IPS DF 6.9 (cell line): Measurements from ENCODE around the gene IP6K2.

Source experiments
- DNase-seq: peaks from one replicate; pipeline ENCODE4 v3.0.0-alpha.2; 2013; ENCODE audit warnings: low read depth, low spot score
- H3K27ac ChIP-seq: one replicate; pipeline ENCODE4 v1.5.1; 2013; ENCODE audit warnings: low read length, control low read depth
- H3K27me3 ChIP-seq: 2 replicates; pipeline ENCODE4 v1.6.1; 2013; ENCODE audit warnings: mild to moderate bottlenecking, low read length; ENCODE audit not compliant: control insufficient read depth, insufficient read depth
- H3K36me3 ChIP-seq: 2 replicates; pipeline ENCODE4 v1.6.1; 2013; ENCODE audit warnings: low read length; ENCODE audit not compliant: control insufficient read depth, insufficient read depth
- H3K4me1 ChIP-seq: 2 replicates; pipeline ENCODE4 v1.6.1; 2013; ENCODE audit warnings: low read length; ENCODE audit not compliant: control insufficient read depth, insufficient read depth
- H3K4me3 ChIP-seq: 2 replicates; pipeline ENCODE4 v1.5.1; 2013; ENCODE audit warnings: mild to moderate bottlenecking, low read length
- H3K9me3 ChIP-seq: 2 replicates; pipeline ENCODE4 v1.6.1; 2013; ENCODE audit warnings: low read length, inconsistent platforms; ENCODE audit not compliant: control insufficient read depth, insufficient read depth
- WGBS: extraction: QIAGEN DNeasy Blood & Tissue Kit; methylation state at CpG from one replicate; pipeline ENCODE4 v1.1.7; 2013; ENCODE audit warnings: mixed read lengths, missing lambda C conversion rate; ENCODE audit not compliant: insufficient read length, insufficient coverage; 5-methylcytosine and 5-hydroxymethylcytosine counted together

Gene IP6K2

GRCh38 chr3:48684480-48685143 lies 32.4 kb downstream of the IP6K2 start:
- Histone ChIP-seq H3K4me1 (0 out of 2 replicates have a peak, but pooled peaks cover 3% of the 10 kb centered on the region), H3K27ac (no peak overlapping the region), H3K27me3 (no peaks in the 10 kb centered on the region), H3K4me3 (peak overlapping the region; percentile 16; the same call in 1 of the 2 replicates), H3K9me3 (no peaks in the 10 kb centered on the region), H3K36me3 (peaks cover 45% of the 10 kb centered on the region)
- no CpG with 5 or more reads among the region's 7 CpGs for WGBS
- DNase-seq: no peak

- no CpG with 5 or more reads among the region's 8 CpGs for WGBS
- Histone ChIP-seq H3K4me3 (no peak overlapping the region), H3K27me3 (no peaks in the 10 kb centered on the region), H3K4me1 (0 out of 2 replicates have a peak, but pooled peaks cover 3% of the 10 kb centered on the region), H3K27ac (no peak overlapping the region), H3K9me3 (no peaks in the 10 kb centered on the region), H3K36me3 (peaks cover 43% of the 10 kb centered on the region)
- DNase-seq: no peak
These were observed 33.0 kb downstream of the IP6K2 start for GRCh38 chr3:48684054-48684349.

DNA sequence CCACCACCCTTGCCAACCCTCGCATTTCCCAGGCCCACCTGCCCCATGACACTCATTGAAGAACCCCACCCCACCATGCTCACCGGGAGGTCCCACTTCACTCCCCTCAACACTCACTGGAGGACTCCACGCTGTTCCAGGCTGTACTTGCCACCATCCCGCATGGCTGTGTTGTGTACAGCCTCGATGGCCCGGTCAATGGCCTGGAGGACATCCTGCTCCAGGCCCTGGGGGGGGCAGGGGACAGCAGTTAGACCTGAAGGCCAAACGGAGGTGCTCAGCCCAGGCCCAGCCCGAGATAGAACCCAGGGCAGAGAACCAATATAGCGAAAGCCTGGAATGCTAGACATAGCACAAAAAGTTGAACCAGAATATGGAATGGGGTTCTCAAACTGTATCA lies 34.2 kb downstream of the IP6K2 start:
- DNase-seq: no peak
- Histone ChIP-seq H3K27me3 (no peaks in the 10 kb centered on the region), H3K4me3 (no peak overlapping the region), H3K27ac (no peak overlapping the region), H3K36me3 (peaks cover 42% of the 10 kb centered on the region), H3K4me1 (0 out of 2 replicates have a peak, but pooled peaks cover 3% of the 10 kb centered on the region), H3K9me3 (no peaks in the 10 kb centered on the region)
- no CpG with 5 or more reads among the region's 9 CpGs for WGBS

DNA sequence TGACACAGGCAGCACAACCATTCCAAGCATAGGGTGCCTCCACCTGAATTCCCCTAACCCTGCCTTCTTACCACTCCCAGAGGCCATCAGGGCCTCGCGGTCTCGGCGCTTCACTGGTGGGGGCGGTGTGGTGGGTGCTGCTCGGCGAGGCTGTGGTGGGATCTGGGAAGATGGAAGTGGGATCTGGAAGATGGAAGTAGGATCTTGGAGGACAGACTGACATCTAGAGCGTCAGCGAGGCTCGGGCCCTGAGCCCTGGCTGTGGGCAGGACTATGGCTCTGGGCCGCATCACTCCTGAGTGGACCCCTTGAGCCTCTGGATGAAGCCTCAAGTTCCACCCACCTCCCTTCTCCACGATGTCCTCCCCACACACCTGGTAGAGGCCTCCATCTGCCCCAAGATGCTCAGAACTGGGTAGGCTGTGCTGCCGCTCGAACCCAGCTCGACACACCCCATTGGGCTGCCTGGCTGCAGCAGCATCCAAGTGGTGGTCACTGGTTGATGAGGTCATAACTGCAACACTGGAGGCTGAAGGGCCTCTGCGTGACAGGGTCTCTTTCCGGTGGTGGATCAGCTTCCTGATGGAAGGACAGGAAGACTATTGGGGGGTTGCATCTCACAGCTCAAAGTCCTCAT lies 34.9 kb downstream of the IP6K2 start:
- no CpG with 5 or more reads among the region's 17 CpGs for WGBS
- Histone ChIP-seq H3K36me3 (peaks cover 37% of the 10 kb centered on the region), H3K4me1 (0 out of 2 replicates have a peak, but pooled peaks cover 3% of the 10 kb centered on the region), H3K4me3 (no peak overlapping the region), H3K27me3 (no peaks in the 10 kb centered on the region), H3K9me3 (no peaks in the 10 kb centered on the region), H3K27ac (no peak overlapping the region)
- DNase-seq: no peak

GRCh38 chr3:48681541-48681880 lies 35.5 kb downstream of the IP6K2 start:
- no CpG with 5 or more reads among the region's 7 CpGs for WGBS
- no peaks in the 10 kb centered on the region for H3K27me3 ChIP-seq
- peaks cover 37% of the 10 kb centered on the region for H3K36me3 ChIP-seq
- H3K9me3 ChIP-seq: no peaks in the 10 kb centered on the region
- H3K4me1 ChIP-seq: 0 out of 2 replicates have a peak, but pooled peaks cover 3% of the 10 kb centered on the region
- no peak for DNase-seq
- H3K4me3 ChIP-seq: no peak overlapping the region
- H3K27ac ChIP-seq: no peak overlapping the region

GRCh38 chr3:48680811-48681540 lies 36.0 kb downstream of the IP6K2 start:
- peaks cover 41% of the 10 kb centered on the region for H3K36me3 ChIP-seq
- no peaks in the 10 kb centered on the region for H3K9me3 ChIP-seq
- DNase-seq: no peak
- H3K27ac ChIP-seq: no peak overlapping the region
- H3K4me3 ChIP-seq: no peak overlapping the region
- H3K27me3 ChIP-seq: no peaks in the 10 kb centered on the region
- 0 out of 2 replicates have a peak, but pooled peaks cover 3% of the 10 kb centered on the region for H3K4me1 ChIP-seq
- no CpG with 5 or more reads among the region's 17 CpGs for WGBS

DNA sequence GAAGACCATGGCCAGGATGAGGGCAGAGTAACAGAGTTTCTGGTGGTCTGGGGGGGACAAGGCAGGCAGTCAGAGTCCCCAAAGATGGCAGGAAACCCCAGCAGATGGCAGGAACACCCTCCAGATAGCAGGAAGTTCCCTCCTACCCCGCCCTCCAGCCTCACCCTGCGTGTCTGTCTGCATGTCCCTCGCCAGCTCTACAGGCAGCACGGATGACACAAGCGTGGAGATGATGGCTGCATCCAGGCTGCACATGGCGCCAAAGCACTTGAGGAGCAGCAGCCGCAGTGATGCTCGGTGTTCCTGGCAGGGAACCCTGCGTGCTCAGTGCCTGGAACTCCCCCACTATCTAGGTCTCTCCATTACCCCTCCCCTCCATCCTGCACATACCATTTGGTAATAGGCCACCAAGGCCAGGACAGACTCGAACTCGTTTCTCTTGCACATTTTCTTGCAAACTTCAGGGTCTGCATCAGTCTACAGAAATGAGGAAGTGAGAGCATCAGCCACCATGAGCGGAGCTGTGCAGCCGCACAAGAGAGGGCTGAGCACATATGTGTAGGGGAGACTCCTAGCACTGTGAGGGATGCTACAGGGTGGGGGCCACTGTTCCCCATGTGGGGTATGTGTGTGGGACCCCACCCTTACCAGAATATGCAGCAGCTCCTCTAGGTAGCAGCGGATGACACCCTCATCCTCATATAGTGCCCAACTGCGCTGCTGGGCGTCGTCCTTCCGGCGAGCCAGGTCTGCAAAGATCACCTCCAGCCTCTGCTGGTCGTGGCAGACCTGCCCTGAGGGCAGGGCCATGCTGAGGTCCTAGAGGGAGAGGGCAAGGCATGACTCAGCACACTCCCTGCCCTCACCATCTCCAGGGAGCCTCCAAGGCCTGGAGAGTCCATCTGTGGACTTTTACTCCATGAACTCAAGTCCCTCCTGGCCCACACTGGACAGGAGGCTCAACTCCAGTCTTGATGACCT lies 37.3 kb downstream of the IP6K2 start:
- no peak for DNase-seq
- WGBS: no CpG with 5 or more reads among the region's 20 CpGs
- Histone ChIP-seq H3K27me3 (no peaks in the 10 kb centered on the region), H3K4me3 (no peak overlapping the region), H3K36me3 (peaks cover 43% of the 10 kb centered on the region), H3K9me3 (no peaks in the 10 kb centered on the region), H3K4me1 (0 out of 2 replicates have a peak, but pooled peaks cover 1% of the 10 kb centered on the region), H3K27ac (no peak overlapping the region)

DNA sequence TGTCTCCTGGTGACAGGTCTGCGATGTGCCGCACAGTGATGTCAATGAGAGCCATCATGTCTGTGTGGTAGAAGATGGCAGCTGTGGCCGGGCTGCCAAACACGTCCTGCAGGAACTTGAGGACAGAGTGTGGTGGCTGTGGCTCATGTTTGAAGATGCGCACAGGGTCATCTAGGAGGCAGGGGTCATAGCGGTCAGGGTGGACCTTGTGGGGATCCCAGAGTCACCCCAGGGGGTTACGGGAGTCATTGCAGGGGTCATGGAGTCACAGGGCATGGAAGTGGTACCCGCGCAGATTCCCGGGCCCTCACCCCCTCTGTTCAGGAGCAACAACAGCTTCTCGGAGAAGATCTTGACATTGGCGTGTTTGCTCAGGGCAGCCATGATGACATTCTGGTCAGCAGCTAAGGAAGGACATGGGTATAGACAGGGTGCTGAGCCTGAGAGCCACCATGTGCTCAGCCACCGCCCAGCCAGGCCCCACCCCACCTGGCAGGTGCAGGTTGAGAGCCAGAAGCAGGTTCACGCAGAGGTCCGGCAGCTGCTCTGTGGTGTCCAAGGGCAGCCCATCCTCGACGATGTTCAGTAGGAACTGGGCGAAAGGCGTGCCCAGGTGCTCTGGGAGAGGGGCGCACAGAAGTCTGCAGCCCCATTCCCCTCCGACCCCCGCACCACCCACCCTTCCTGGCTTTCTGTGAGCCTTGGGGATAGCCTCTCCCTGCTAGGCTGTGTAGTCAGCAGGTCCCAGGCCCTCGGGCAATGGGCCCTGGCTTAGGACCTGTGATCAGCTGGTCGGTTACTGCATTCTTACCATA lies 38.2 kb downstream of the IP6K2 start:
- no CpG with 5 or more reads among the region's 24 CpGs for WGBS
- H3K27me3 ChIP-seq: no peaks in the 10 kb centered on the region
- no peak overlapping the region for H3K27ac ChIP-seq
- H3K9me3 ChIP-seq: no peaks in the 10 kb centered on the region
- no peak overlapping the region for H3K4me3 ChIP-seq
- H3K4me1 ChIP-seq: no peaks in the 10 kb centered on the region
- no peak for DNase-seq
- H3K36me3 ChIP-seq: peaks cover 48% of the 10 kb centered on the region

GRCh38 chr3:48678056-48678455 lies 39.0 kb downstream of the IP6K2 start:
- Histone ChIP-seq H3K9me3 (no peaks in the 10 kb centered on the region), H3K4me3 (no peak overlapping the region), H3K4me1 (no peaks in the 10 kb centered on the region), H3K27me3 (no peaks in the 10 kb centered on the region), H3K27ac (no peak overlapping the region), H3K36me3 (peaks cover 50% of the 10 kb centered on the region)
- WGBS: no CpG with 5 or more reads among the region's 4 CpGs
- no peak for DNase-seq
